RWPE2 (cell line): Measurements from ENCODE around the gene NUMBL.

ENCODE experiments used
- ATAC-seq: fragments of 200-7000 bp; cut with Tn5 transposase; 3 replicates; pipeline ENCODE4 v1.9.1; 2021; ENCODE audit warnings: low read depth
- DNase-seq: peaks from one replicate; pipeline ENCODE4 v3.0.0-alpha.2; 2020; ENCODE audit warnings: low spot score
- H3K27ac ChIP-seq: fragments of 450-650 bp; 2 replicates; pipeline ENCODE4 v1.5.1; 2017; ENCODE audit warnings: mild to moderate bottlenecking; ENCODE audit not compliant: poor library complexity, severe bottlenecking
- H3K27me3 ChIP-seq: fragments of 250-450 bp; sonication (Bioruptor Pico); 2 replicates; pipeline ENCODE4 v1.5.1; 2021; ENCODE audit warnings: mild to moderate bottlenecking, moderate library complexity; ENCODE audit not compliant: insufficient read depth, poor library complexity, severe bottlenecking
- H3K36me3 ChIP-seq: fragments of 250-450 bp; sonication (Bioruptor Pico); 2 replicates; pipeline ENCODE4 v1.5.1; 2020; ENCODE audit warnings: low read depth, mild to moderate bottlenecking, moderate library complexity
- H3K4me1 ChIP-seq: fragments of 250-450 bp; sonication (Bioruptor Pico); 2 replicates; pipeline ENCODE4 v1.5.1; 2021; ENCODE audit warnings: mild to moderate bottlenecking, moderate library complexity; ENCODE audit not compliant: insufficient read depth, poor library complexity, severe bottlenecking
- H3K4me3 ChIP-seq: fragments of 250-450 bp; sonication (Bioruptor Pico); 2 replicates; pipeline ENCODE4 v1.5.1; 2021; ENCODE audit warnings: mild to moderate bottlenecking, moderate library complexity; ENCODE audit not compliant: severe bottlenecking
- H3K9me3 ChIP-seq: fragments of 250-450 bp; sonication (Bioruptor Pico); 2 replicates; pipeline ENCODE4 v1.5.1; 2021; ENCODE audit warnings: mild to moderate bottlenecking, moderate library complexity; ENCODE audit not compliant: severe bottlenecking
- TF ChIP-seq, protein P1 (sequence below): fragments of 450-650 bp; IDR thresholded peaks from one replicate; pipeline ENCODE4 v1.5.1; 2017; ENCODE audit warnings: mild to moderate bottlenecking, moderate library complexity; ENCODE audit not compliant: poor library complexity, severe bottlenecking

Gene NUMBL

DNA sequence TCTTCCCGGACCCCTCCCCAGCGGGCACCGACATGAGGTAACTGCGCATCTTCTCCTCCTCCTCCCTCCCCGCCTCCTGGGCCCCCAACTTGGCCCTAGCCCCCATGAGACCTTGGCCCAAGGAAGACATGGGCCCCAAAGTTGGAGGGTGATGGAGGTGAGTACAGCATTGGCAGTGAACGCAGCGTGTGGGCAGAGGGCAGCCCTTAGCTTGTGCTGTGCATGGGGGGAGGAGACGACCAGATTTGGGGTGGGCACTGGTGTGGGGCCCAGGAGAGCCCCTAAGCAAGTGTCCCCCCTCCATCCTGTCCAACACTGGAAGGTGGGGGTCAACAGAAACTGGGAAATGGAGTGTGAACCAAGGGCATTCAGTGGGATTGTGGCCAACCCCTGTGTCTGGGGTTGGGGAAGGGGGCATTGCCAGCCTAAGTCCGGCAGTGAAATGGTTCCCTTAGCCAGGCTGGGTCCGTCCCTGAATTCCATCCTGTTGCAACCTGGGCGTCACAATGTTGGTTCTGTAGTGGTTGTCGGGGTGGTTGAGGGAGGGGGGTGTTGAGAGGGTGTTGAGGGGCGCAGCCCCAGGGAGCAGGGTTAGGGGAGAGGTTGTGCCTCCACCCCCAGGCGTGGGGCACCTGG is 23.5 kb downstream of the NUMBL start:
- peaks cover 30% of the 10 kb centered on the region for H3K36me3 ChIP-seq
- TF ChIP-seq, protein P1, sequence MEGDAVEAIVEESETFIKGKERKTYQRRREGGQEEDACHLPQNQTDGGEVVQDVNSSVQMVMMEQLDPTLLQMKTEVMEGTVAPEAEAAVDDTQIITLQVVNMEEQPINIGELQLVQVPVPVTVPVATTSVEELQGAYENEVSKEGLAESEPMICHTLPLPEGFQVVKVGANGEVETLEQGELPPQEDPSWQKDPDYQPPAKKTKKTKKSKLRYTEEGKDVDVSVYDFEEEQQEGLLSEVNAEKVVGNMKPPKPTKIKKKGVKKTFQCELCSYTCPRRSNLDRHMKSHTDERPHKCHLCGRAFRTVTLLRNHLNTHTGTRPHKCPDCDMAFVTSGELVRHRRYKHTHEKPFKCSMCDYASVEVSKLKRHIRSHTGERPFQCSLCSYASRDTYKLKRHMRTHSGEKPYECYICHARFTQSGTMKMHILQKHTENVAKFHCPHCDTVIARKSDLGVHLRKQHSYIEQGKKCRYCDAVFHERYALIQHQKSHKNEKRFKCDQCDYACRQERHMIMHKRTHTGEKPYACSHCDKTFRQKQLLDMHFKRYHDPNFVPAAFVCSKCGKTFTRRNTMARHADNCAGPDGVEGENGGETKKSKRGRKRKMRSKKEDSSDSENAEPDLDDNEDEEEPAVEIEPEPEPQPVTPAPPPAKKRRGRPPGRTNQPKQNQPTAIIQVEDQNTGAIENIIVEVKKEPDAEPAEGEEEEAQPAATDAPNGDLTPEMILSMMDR = no peak

DNA sequence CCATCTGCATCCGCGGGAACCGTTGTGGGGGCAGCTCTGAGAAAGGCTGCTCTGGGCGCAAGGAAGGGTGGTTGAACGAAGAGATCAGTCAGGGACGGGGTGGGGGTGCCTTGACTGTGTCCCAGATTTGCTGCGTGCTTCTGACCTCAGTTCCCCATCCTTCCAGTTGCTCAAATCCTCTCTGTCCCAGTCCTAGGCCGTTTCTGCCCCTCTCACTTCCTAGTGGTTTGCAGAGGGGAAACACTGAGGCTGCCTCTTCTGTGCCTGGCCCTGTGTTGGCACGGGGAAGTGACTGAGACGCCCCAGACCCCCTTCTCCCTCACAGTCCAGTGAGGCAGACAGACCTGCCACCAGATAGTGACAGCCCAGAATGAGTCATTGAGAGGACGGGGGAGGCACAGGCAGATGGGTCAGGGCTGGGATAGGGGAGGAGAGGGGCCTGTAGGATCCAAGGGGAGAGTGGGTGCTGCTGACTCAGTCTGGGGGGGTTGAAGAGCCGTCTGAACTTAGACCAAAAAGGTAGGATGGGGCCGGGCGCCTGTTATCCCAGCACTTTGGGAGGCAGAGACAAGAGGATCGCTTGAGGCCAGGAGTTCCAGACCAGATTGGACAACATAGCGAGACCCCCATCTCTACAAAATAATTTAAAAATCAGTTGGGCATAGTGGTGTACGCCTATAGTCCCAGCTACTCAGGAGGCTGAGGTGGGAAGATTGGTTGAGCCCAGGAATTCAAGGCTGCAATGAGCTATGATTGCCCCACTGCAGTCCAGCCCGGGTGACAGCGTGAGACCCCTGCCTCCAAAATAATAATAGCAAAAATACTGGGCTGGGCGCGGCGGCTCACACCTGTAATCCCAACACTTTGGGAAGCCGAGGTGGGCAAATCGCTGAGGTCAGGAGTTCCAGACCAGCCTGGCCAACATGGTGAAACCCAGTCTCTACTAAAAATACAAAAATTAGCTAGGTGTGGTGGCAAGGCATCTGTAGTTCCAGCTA is 26.5 kb downstream of the NUMBL start:
- ATAC-seq = no peak
- Histone ChIP-seq H3K4me1 (peaks cover 13% of the 10 kb centered on the region), H3K27me3 (no peaks in the 10 kb centered on the region), H3K4me3 (peak overlapping the region; percentile 49), H3K9me3 (no peaks in the 10 kb centered on the region), H3K36me3 (peaks cover 11% of the 10 kb centered on the region), H3K27ac (no peak overlapping the region)
- no peak for DNase-seq
- TF ChIP-seq, protein P1 = no peak

More for the DNA sequence above, 23.5 kb downstream of the NUMBL start:
- peak overlapping the region; percentile 63 for H3K27ac ChIP-seq
- no peaks in the 10 kb centered on the region for H3K9me3 ChIP-seq
- no peak for DNase-seq
- ATAC-seq = no peak
- H3K4me3 ChIP-seq = no peak overlapping the region
- H3K4me1 ChIP-seq = peaks cover 13% of the 10 kb centered on the region
- H3K27me3 ChIP-seq = no peaks in the 10 kb centered on the region

DNA sequence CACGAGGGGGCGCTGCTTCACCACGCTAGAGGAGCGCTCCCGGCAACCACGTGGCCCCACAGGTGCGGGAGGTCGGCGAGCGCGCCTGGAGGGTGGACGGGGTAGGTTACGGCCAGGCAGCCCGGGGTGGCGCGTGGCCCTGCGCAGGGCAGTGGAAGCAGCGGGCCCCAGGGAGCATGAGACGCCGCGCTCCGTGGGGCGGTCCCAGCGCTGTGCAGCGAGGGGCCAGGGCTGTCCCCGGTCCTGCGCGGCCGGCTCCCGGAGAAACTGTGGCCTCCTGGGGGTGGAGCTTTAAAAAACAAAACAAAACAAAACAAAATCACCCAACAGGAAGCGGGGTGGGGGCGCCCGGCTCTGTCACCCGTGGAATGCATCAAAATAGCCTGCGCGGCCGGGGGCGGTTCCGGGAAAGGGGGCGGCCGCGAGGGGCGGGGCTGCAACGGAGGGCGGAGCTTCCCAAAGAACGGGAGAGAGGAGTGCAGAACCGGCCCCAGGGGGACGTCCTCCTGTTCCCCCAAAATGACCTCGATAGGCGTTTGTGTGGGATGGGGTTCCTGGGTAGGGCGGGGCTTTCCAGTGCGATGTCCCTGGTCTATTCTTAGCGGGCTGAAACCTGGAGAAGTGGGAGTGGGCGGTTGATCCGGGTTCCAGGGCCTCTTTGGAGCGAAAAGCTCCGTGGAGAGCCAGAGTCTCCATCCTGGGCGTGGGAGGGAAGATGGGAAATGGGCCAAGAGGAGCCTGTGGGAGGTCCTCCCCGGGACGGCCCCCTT is 27.3 kb downstream of the NUMBL start:
- H3K4me1 ChIP-seq = peaks cover 13% of the 10 kb centered on the region
- no peak overlapping the region for H3K27ac ChIP-seq
- TF ChIP-seq, protein P1 = peak; percentile 97
- DNase-seq (peak; percentile 84), ATAC-seq (peak; percentile 77)
- H3K4me3 ChIP-seq = peak overlapping the region; percentile 49
- H3K27me3 ChIP-seq = no peaks in the 10 kb centered on the region
- peaks cover 3% of the 10 kb centered on the region; the same call in 1 of the 2 replicates for H3K36me3 ChIP-seq
- H3K9me3 ChIP-seq = no peaks in the 10 kb centered on the region

DNA sequence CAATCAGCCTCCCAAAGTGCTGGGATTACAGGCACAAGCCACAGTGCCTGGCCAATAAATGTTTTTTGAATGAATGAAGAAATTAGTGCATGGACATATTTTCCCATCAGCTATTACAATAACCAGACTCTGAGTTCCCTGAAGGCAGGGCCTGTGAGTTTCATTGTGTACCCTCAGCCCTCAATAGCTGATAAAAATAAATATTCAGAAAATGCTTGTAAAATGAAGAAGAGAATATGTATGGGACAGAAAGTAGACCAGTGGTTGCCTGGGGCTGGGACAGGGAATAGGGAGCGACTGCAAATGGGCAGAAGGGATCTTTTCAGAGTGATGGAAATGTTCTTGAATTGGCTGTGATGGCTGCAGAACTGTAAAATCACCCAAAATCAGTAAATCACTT is 28.8 kb downstream of the NUMBL start:
- peaks cover 9% of the 10 kb centered on the region for H3K4me1 ChIP-seq
- no peak overlapping the region for H3K4me3 ChIP-seq
- DNase-seq (no peak), ATAC-seq (no peak)
- no peaks in the 10 kb centered on the region; the same call in 1 of the 2 replicates for H3K36me3 ChIP-seq
- no peak overlapping the region for H3K27ac ChIP-seq
- TF ChIP-seq, protein P1 = no peak
- H3K9me3 ChIP-seq = no peaks in the 10 kb centered on the region
- no peaks in the 10 kb centered on the region for H3K27me3 ChIP-seq
